CD4-positive, CD25-positive, alpha-beta regulatory T cell (primary cell): ENCODE results near the gene TNNI3. TPM values are rescaled to one million over a fixed set of nuclear protein-coding genes. Genes with fewer than 3 reads are reported as not detected.

Source experiments
- ATAC-seq, 2 donors: fragments of 150-1000 bp; cut with Tn5 transposase; one replicate each; pipeline ENCODE4 v1.10.0; 2021; ENCODE audit warnings: low read depth in 2 of 2, moderate number of reproducible peaks in 2 of 2, moderate library complexity in 1 of 2
- DNase-seq, 3 donors: peaks; one replicate each; pipeline versions ENCODE4 v3.0.0 to v3.0.0-alpha.2; 2012 to 2022; ENCODE audit warnings: mixed read lengths in 1 of 3
- H3K27ac ChIP-seq: one replicate; pipeline ENCODE4 v1.7.0; 2013; ENCODE audit warnings: mild to moderate bottlenecking, low read length; ENCODE audit not compliant: insufficient read depth, poor library complexity, severe bottlenecking
- H3K27me3 ChIP-seq: one replicate; pipeline ENCODE4 v1.7.0; 2013; ENCODE audit warnings: low read length; ENCODE audit not compliant: control insufficient read depth, insufficient read depth
- H3K36me3 ChIP-seq: one replicate; pipeline ENCODE4 v1.7.0; 2013; ENCODE audit warnings: mild to moderate bottlenecking, low read length, moderate library complexity; ENCODE audit not compliant: control insufficient read depth, insufficient read depth
- H3K4me1 ChIP-seq: 2 replicates; pipeline ENCODE4 v1.7.0; 2013; ENCODE audit warnings: mild to moderate bottlenecking, low read length; ENCODE audit not compliant: insufficient read depth, control insufficient read depth, poor library complexity, severe bottlenecking
- H3K4me3 ChIP-seq: one replicate; pipeline ENCODE4 v1.7.0; 2013; ENCODE audit warnings: low read depth, mild to moderate bottlenecking, low read length, moderate library complexity
- H3K9me3 ChIP-seq, 2 experiments: 1 replicate in 1 of 2; 2 replicates in 1 of 2; pipeline ENCODE4 v1.7.0; 2013; ENCODE audit warnings: low read length in 2 of 2, mild to moderate bottlenecking in 1 of 2, moderate library complexity in 1 of 2; ENCODE audit not compliant: control insufficient read depth in 2 of 2
- H3K27ac Mint-ChIP-seq, 3 donors: one replicate each; pipeline ENCODE4 v1.8.0; 2020 to 2022; ENCODE audit warnings: mild to moderate bottlenecking in 3 of 3, mixed read lengths in 3 of 3, moderate library complexity in 2 of 3
- H3K27me3 Mint-ChIP-seq: one replicate; pipeline ENCODE4 v1.8.0; 2022; ENCODE audit warnings: mild to moderate bottlenecking, mixed read lengths
- H3K36me3 Mint-ChIP-seq: one replicate; pipeline ENCODE4 v1.8.0; 2020; ENCODE audit warnings: mixed read lengths
- H3K4me1 Mint-ChIP-seq, 4 donors: one replicate each; pipeline ENCODE4 v1.8.0; 2020 to 2022; ENCODE audit warnings: mixed read lengths in 4 of 4, mild to moderate bottlenecking in 1 of 4
- H3K4me3 Mint-ChIP-seq, 4 donors: one replicate each; pipeline ENCODE4 v1.8.0; 2020 to 2022; ENCODE audit warnings: mild to moderate bottlenecking in 4 of 4, mixed read lengths in 4 of 4, moderate library complexity in 3 of 4
- H3K9me3 Mint-ChIP-seq, 7 donors: one replicate each; pipeline ENCODE4 v1.8.0; 2020 to 2022; ENCODE audit warnings: mixed read lengths in 7 of 7, mild to moderate bottlenecking in 3 of 7, moderate library complexity in 2 of 7
- polyA plus RNA-seq, 4 donors: library from polyadenylated mRNA; unstranded; fragments of 300-500 nt; fragmentation: Illumina TruSeq; gene quantifications; one replicate each; pipeline ENCODE4 v1.2.3, GENCODE V29; 2021
- total RNA-seq: library from RNA; stranded (reverse); gene quantifications from one replicate; pipeline ENCODE4 v1.2.3, GENCODE V29; 2022

Gene TNNI3
- total and polyA plus RNA-seq, 5 donors from 2014 or later = not detected

DNA sequence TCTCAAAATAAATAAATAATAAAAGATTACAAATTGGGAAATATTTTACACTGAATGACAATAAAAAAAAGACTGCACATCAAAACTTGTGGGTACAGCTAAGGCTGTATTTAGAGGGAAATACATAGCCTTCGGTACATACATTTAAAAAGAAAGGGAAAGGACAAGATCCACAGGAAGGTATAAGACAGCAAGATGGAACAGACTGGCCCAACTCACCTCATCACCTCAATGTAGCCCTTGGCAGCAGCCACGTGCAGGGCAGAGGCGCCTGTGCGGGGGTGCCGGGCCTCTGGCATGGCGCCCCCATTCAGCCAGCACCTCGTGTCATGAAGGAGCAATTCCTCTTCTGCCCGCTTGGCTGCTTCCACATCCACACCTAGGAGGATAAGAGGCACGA lies 54.3 kb downstream of the TNNI3 start:
- Mint-ChIP-seq H3K4me1 (peaks cover 0 to 6% (median 2%) of the 10 kb centered on the region in 4 donors), H3K9me3 (no peaks in the 10 kb centered on the region), H3K36me3 (peaks cover 23% of the 10 kb centered on the region), H3K4me3 (no peak overlapping the region), H3K27ac (no peak overlapping the region), H3K27me3 (no peaks in the 10 kb centered on the region)
- DNase-seq (no peak), ATAC-seq (no peak)
- Histone ChIP-seq H3K9me3 (peaks cover 2 to 7% of the 10 kb centered on the region in 2 experiments), H3K27me3 (no peaks in the 10 kb centered on the region), H3K4me3 (no peak overlapping the region), H3K4me1 (no peaks in the 10 kb centered on the region), H3K36me3 (peaks cover 22% of the 10 kb centered on the region), H3K27ac (no peak overlapping the region)

Other genes starting within 250 kb of the TNNI3 start
- not detected for gene NLRP7, start 210.2 kb downstream of the TNNI3 start, total RNA-seq
- gene NLRP7, start 210.2 kb downstream of the TNNI3 start, polyA plus RNA-seq = not detected
- 10.2 TPM for gene NLRP2, start 191.4 kb downstream of the TNNI3 start, total RNA-seq
- 1 to 10 TPM in 3 of 4 donors, under 1 TPM in 1; 0.63 to 5.0 (median 2.1) TPM for gene NLRP2, start 191.4 kb downstream of the TNNI3 start, polyA plus RNA-seq
- gene GP6, start 119.5 kb downstream of the TNNI3 start, total RNA-seq = 2.0 TPM
- not detected for gene GP6, start 119.5 kb downstream of the TNNI3 start, polyA plus RNA-seq
- gene RDH13, start 94.6 kb downstream of the TNNI3 start, total RNA-seq = 14.1 TPM
- 10 to 100 TPM in 3 of 4 donors, 1 to 10 TPM in 1; 9.1 to 16.1 (median 14.7) TPM for gene RDH13, start 94.6 kb downstream of the TNNI3 start, polyA plus RNA-seq
- 4.4 TPM for gene EPS8L1, start 81.9 kb downstream of the TNNI3 start, total RNA-seq
- gene EPS8L1, start 81.9 kb downstream of the TNNI3 start, polyA plus RNA-seq = 1 to 10 TPM in 3 of 4 donors, under 1 TPM in 1; 0.41 to 4.0 (median 1.3) TPM
- gene PPP1R12C, start 40.1 kb downstream of the TNNI3 start, total RNA-seq = 191 TPM
- gene PPP1R12C, start 40.1 kb downstream of the TNNI3 start, polyA plus RNA-seq = 1 to 10 TPM; 2.2 to 5.9 (median 3.8) TPM
- not detected for gene TNNT1, start 8.5 kb downstream of the TNNI3 start, total RNA-seq
- gene TNNT1, start 8.5 kb downstream of the TNNI3 start, polyA plus RNA-seq = not detected
- gene DNAAF3, start 8.9 kb upstream of the TNNI3 start, total RNA-seq = not detected
- gene DNAAF3, start 8.9 kb upstream of the TNNI3 start, polyA plus RNA-seq = not detected
- gene SYT5, start 22.6 kb upstream of the TNNI3 start, total RNA-seq = 1.9 TPM
- gene SYT5, start 22.6 kb upstream of the TNNI3 start, polyA plus RNA-seq = under 1 TPM in 1 of 4 donors, not detected in 3; 0.06 TPM
- not detected for gene PTPRH, start 51.8 kb upstream of the TNNI3 start, total RNA-seq
- gene PTPRH, start 51.8 kb upstream of the TNNI3 start, polyA plus RNA-seq = not detected
- 13.3 TPM for gene TMEM86B, start 71.0 kb upstream of the TNNI3 start, total RNA-seq
- under 1 TPM in 3 of 4 donors, not detected in 1; 0.25 to 0.83 (median 0.49) TPM for gene TMEM86B, start 71.0 kb upstream of the TNNI3 start, polyA plus RNA-seq
- gene PPP6R1, start 101.3 kb upstream of the TNNI3 start, total RNA-seq = 168 TPM
- gene PPP6R1, start 101.3 kb upstream of the TNNI3 start, polyA plus RNA-seq = 10 to 100 TPM; 38.9 to 58.2 (median 44.0) TPM
- gene HSPBP1, start 122.4 kb upstream of the TNNI3 start, total RNA-seq = 15.8 TPM
- gene HSPBP1, start 122.4 kb upstream of the TNNI3 start, polyA plus RNA-seq = 10 to 100 TPM; 30.2 to 37.2 (median 35.1) TPM
- 1.5 TPM for gene BRSK1, start 126.3 kb upstream of the TNNI3 start, total RNA-seq
- gene BRSK1, start 126.3 kb upstream of the TNNI3 start, polyA plus RNA-seq = not detected
- 2.1 TPM for gene TMEM150B, start 167.6 kb upstream of the TNNI3 start, total RNA-seq
- gene TMEM150B, start 167.6 kb upstream of the TNNI3 start, polyA plus RNA-seq = not detected
- gene KMT5C, start 182.1 kb upstream of the TNNI3 start, total RNA-seq = 69.6 TPM
- gene KMT5C, start 182.1 kb upstream of the TNNI3 start, polyA plus RNA-seq = 1 to 10 TPM in 3 of 4 donors, under 1 TPM in 1; 0.98 to 1.6 (median 1.2) TPM
- gene COX6B2, start 197.0 kb upstream of the TNNI3 start, total RNA-seq = 0.57 TPM
- gene COX6B2, start 197.0 kb upstream of the TNNI3 start, polyA plus RNA-seq = not detected
- gene GARIN5B, start 205.5 kb upstream of the TNNI3 start, total RNA-seq = not detected
- gene GARIN5B, start 205.5 kb upstream of the TNNI3 start, polyA plus RNA-seq = not detected
- gene IL11, start 212.7 kb upstream of the TNNI3 start, total RNA-seq = not detected
- gene IL11, start 212.7 kb upstream of the TNNI3 start, polyA plus RNA-seq = not detected
- gene TMEM190, start 219.1 kb upstream of the TNNI3 start, total RNA-seq = not detected
- gene TMEM190, start 219.1 kb upstream of the TNNI3 start, polyA plus RNA-seq = not detected
- 15.9 TPM for gene TMEM238, start 226.6 kb upstream of the TNNI3 start, total RNA-seq
- gene TMEM238, start 226.6 kb upstream of the TNNI3 start, polyA plus RNA-seq = 1 to 10 TPM in 2 of 4 donors, under 1 TPM in 2; 0.42 to 1.3 (median 0.79) TPM
- gene RPL28, start 228.2 kb upstream of the TNNI3 start, total RNA-seq = 2,934 TPM
- gene RPL28, start 228.2 kb upstream of the TNNI3 start, polyA plus RNA-seq = 100 to 1,000 TPM; 527 to 727 (median 674) TPM